Stimulated activated CD4-positive, alpha-beta T cell treated with anti-CD3 and anti-CD28 coated beads, Interleukin-4, amount 100 ng/mL, for 1 hour (primary cell): Measurements from ENCODE around the gene CACNA2D2.

Source experiments
- DNase-seq: peaks from one replicate; pipeline ENCODE4 v3.0.0-alpha.2; 2020

CACNA2D2 gene

DNA sequence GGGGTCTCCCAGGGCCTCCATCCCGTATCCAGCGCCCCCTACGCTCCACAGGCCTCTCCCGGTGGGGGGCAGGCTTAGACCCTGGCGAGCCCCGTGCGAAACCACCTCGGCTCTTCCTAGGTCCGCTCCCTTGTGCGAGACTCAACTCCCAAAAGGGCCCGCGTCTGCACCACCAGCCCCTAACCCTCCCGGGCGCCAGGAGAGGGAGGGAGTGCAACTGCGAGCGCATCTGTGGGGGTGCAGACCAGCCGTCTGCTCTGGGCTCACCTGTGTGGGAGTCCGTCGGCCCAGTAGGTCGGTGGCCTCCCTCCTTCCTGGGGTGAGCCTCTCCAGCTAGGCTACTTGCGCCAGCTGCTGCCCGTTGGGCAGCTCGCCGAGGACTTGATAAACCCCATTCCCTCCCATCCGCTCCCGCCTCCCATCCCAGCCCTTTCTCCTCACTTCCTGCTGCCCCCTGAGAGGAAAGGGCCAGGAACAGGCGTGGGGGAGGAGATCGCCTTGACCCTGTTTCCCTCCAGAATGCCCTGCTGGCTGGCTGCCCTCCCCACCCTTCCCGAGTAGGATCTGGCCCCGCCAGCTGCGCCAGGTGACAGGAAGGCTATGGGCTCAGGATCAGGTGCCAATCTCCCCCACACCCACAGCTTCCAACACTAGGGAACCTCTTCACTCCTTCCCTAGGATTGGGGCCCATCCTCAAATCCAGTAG lies 180.9 kb downstream of the CACNA2D2 start, which contains the start of gene HYAL2:
HYAL2 (minus strand) TSS at position 360 of the 706 bp plus-strand sequence. CDS start 2,256 bp downstream, outside the sequence.
- no peak for DNase-seq

DNA sequence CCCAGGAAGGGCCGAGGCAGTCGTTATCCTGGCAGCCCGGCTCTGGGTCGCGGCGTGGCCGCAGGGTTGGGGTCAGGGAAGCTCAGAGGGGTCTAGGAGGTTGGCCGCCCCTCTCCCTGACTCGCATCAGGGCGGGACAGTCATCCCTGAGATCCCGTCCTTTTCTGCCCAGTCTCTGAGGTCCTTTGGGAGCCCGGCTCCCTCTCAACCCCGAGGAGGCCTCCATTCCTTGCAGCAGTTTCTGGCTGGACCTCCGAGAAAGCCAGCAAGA lies 181.4 kb downstream of the CACNA2D2 start:
- no peak for DNase-seq

DNA sequence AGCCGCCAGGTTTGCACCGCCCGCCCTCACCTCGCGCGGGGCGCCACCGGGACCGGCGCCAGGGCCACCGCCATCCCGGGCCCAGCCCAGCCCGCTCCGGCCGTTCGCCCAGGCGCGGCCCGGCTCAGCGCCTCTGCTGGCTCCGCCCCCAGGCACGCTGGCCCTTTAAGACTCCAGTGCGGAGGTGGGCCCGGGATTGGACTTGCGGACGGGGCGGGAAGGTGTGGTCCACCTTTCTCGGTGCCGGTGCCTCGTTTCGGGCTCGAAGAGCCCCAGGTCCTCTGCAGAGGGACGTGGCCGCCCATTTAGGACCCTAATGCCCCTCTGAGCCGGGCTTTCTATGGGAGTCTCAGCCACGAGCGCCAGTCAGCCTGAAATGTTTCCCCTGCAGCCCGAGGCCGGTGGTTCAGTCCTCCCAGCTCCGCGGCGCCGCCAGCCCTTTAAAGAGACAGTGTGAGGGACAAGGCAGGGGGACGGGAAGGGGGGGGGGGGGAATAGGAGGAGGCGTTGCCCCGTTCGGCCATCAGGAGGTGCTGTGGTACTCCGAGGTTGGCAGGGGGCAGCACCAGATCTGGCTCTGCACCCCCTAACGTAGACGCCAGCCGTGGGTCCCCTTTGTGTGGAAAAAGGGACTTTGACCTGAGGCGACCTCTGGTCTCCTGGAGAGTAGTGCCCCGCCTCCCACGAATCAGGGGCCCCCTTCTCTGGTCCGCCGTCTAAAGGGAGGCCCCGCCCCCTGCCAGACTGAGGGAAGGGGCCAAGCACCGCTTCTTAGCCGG lies 181.9 kb downstream of the CACNA2D2 start:
- DNase-seq: peak; percentile 81

DNA sequence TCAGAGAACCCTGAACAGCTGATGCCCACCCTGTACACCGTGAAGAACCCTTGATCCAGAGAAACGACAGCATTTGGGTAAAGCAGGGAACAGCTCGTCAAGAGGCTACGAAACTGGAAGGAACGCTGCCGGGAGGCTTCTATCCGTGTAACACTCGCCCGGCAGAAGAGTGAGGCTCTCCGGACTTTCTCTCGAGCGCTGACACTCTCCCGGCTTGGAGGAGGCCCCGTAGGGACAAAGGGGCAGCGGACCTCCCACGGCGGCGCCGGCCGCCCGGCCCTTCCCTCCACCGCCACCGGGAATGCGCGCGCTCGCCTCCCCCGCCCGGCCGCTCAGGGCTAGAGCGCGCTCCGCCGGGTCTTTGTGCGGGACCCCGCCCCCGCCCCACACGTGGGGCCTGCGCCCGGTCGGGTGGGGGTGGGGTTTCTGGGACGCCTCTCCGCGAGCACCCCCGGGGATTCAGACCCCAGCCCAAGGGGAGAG lies 182.5 kb downstream of the CACNA2D2 start:
- peak; percentile 67 for DNase-seq

DNA sequence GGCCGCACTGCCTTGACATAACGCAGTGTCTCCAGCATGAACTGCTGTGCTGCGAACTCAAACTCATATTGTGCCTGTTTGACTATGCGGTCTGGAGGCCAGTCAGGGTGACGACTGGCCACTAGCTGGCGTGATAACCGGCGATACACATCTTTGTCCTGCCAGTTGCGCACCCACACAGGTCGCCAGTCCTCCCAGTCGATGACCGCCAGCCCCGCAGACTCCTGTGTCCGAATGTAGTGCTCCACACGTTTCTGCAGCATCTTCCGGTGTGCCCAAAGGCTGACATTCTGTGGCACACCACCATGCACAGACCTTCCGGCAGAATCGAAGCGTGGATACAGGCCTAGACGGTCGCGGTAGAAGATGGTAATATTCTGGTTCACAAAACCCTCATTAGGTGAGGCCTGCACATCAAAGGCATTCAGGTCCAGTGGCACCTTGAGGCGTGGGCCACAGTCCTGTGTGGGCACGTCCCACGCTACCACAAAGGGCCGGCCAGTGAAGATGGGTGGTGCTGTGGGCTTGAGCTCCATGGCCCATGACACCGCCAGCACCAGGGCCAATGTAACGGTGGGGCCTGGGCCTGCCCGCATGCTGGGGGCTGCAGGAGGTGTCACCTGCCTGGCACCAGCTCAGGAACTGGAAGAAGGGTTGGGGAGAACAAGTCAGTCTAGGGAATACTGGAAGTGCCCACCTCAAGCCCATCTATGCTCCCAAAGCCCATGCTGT lies 183.4 kb downstream of the CACNA2D2 start:
- no peak for DNase-seq

DNA sequence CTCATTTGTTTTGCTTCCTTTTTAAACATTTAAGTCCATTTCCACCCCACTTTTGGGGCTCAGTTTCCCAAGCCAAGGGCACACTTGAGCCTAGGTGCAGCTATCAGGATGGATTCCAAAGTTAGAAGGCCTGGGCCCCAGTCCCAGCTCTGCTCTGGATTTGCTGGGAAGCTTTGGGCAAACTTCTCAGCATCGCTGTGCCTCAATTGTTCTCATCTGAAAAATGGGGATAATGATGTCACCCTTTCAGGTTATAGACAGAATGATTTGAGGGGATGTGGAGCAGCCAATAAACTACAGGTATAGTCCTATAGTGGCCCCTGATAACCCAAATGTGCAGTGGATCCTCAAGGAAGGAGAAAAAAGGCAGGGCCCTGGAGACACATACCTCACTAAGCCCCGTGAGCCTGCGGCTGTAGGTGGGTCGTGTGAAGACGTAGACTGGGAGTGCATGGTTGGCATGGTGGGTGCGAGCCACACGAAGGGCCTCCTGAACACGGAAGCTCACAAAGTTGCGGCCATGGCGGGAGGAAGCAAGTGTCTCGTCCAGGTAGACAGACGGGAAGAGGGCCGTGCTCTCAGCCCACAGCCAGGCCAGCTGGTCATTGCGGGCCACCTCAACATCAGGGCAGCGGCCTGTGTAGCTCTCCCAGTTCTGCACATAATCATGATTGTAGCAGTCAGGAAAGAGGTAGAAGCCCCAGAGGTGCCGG lies 184.1 kb downstream of the CACNA2D2 start:
- no peak for DNase-seq

DNA sequence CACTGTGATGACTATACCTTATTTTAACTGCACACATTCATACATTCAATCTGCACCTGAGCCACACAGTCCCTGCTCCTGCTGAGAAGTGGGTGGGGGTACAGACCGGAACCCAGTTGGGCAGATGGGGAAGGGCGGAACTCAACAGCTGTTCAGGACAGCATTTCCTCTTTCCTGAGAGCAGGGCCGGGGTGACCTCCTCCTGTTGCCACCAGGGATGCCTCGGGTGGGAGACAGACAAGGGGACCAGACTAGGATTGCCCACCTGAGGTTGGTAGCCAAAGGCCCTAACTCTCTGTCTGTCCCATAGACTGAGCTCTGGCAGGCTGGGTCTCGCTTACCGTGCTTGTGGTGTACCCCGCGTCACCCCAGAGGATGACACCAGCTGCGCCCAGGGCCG lies 184.8 kb downstream of the CACNA2D2 start:
- DNase-seq: no peak

DNA sequence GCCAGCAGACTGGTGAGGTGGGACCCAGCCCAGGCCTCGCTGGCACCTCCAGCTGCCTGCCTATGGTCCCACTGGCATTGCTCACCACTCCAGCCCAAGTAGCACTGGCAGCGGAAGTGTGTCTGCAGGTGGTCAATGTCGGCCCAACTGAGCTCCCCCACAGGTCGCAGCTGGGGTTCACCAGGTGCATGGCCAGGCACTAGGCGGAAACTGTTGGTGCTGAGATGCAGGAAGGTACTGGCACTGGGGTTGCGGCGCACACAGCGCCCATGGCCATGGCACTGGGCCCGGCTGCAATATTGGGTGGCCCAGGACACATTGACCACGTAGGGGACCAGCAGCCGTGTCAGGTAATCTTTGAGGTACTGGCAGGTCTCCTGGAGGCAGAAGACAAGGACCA lies 185.3 kb downstream of the CACNA2D2 start:
- DNase-seq: no peak

DNA sequence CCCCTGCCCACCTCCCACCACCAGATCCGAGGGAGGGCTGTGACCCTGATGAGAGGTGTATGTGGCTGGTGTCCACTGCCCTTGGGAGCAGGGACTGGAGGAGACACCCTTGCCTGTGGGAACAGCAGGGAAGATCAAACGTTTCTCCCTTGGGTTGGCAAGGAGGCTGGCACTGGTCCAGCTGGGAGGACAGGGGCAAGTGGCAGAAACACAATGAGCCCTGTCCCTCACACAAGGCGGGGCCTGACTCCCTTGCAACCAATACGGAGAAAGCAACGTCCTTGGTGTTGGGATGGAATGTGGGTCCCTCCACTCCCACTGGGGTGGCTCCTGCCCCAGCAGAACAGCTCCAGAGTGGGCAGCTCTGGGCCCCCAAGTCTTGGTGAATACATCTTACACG lies 186.1 kb downstream of the CACNA2D2 start:
- DNase-seq: no peak

DNA sequence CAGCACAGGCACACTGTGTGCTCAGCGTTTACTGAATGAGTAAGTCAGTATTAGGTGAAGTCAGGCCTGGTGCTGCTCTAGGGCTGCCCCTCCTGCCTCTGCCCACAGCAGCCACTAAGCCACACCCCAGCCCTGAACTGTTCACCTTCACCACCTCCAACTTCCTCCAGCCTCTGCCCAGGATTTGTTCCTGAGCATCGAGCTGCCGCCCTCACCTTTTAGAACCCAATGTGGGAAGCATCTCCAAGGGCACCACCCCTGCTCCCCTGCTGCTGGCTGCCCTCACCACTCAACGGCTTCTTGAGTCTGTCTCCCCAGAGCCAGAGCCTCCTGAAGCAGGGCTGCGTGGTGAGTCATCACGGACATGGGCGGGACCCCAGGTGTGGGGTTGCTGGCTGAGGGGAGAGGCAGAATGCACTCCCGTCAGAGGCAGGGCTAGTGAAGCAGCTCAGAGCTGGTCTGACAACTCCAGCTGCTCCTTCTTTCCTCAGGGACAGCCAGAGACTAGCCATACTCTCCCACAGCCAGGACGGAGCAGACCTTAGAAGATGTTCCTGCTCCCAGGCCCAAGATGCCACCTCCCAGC lies 186.7 kb downstream of the CACNA2D2 start:
- DNase-seq: peak; percentile 60

DNA sequence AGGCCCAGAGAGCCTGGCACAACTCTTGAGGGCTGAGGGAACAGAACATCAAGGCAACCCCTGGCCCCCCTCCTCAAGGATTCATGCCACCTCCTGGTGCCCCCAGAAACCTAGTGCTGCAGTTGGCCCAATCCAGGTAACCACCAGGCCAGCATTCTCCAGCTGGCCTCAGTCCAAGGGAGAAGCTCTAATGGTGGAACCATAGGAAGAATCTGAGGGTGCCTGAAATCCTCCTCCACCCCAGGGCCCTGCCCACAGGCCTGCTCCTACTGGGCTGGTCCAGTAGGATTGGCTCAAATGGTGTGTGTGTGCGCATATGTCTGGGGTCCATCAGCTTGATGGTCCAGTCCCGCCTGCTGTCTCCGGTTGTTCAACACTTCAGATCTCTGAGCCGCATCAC lies 188.6 kb downstream of the CACNA2D2 start:
- DNase-seq: no peak

DNA sequence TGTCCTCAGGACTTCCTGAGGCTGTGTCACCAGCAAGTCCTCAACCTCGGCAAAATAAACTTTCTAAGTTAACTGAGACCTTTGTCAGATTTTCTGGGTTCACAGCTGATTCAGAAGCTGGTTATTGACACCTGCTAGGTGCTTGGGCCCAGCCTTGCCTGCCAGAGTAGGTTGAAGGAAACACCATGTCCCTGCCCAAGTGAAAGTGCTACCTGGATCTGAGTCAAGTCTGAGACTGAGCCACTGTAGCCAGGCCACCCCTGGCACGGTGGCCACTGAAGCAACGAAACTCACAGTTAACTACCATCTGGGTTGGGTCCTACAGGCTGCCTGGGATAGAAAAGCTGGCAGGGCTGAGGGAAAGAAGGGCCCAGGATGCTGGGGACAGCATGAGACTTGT lies 189.1 kb downstream of the CACNA2D2 start:
- no peak for DNase-seq
